ENCODE results near the gene AOC2. TPM values are rescaled to one million over a fixed set of nuclear protein-coding genes. Genes with fewer than 3 reads are reported as not detected.

AOC2 gene
- total and polyA plus RNA-seq, 2 of the 13 experiments (the other 11 are each of a cell fraction or from before 2014, with no cell fraction given) = 1.2 to 3.3 TPM

DNA sequence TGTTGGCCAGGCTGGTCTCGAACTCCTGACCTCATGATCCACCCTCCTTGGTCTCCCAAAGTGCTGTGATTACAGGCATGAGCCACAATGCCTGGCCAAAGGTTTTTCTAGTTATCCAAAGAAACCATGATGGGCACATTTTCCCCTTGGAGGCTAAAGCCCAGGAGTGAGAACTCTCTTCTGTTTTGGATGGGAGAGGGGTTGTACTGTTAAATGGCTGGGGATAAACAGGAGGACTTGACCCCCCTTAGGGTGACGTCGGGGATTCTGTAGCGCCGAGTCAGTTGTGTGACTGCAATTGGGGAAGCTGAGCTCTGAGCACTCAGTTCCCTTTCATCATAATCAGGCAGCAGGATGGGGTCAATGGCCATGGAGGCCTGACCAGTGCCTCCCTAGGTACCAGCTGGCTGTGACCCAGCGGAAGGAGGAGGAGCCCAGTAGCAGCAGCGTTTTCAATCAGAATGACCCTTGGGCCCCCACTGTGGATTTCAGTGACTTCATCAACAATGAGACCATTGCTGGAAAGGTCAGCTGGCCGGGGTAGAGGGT, 10.7 kb downstream of the AOC2 start (continued):
- TF ChIP-seq, protein P1, sequence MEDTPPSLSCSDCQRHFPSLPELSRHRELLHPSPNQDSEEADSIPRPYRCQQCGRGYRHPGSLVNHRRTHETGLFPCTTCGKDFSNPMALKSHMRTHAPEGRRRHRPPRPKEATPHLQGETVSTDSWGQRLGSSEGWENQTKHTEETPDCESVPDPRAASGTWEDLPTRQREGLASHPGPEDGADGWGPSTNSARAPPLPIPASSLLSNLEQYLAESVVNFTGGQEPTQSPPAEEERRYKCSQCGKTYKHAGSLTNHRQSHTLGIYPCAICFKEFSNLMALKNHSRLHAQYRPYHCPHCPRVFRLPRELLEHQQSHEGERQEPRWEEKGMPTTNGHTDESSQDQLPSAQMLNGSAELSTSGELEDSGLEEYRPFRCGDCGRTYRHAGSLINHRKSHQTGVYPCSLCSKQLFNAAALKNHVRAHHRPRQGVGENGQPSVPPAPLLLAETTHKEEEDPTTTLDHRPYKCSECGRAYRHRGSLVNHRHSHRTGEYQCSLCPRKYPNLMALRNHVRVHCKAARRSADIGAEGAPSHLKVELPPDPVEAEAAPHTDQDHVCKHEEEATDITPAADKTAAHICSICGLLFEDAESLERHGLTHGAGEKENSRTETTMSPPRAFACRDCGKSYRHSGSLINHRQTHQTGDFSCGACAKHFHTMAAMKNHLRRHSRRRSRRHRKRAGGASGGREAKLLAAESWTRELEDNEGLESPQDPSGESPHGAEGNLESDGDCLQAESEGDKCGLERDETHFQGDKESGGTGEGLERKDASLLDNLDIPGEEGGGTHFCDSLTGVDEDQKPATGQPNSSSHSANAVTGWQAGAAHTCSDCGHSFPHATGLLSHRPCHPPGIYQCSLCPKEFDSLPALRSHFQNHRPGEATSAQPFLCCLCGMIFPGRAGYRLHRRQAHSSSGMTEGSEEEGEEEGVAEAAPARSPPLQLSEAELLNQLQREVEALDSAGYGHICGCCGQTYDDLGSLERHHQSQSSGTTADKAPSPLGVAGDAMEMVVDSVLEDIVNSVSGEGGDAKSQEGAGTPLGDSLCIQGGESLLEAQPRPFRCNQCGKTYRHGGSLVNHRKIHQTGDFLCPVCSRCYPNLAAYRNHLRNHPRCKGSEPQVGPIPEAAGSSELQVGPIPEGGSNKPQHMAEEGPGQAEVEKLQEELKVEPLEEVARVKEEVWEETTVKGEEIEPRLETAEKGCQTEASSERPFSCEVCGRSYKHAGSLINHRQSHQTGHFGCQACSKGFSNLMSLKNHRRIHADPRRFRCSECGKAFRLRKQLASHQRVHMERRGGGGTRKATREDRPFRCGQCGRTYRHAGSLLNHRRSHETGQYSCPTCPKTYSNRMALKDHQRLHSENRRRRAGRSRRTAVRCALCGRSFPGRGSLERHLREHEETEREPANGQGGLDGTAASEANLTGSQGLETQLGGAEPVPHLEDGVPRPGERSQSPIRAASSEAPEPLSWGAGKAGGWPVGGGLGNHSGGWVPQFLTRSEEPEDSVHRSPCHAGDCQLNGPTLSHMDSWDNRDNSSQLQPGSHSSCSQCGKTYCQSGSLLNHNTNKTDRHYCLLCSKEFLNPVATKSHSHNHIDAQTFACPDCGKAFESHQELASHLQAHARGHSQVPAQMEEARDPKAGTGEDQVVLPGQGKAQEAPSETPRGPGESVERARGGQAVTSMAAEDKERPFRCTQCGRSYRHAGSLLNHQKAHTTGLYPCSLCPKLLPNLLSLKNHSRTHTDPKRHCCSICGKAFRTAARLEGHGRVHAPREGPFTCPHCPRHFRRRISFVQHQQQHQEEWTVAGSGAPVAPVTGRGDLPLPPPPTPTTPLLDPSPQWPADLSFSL (CRISPR knock-in tag; IDR thresholded peaks at IDR 0.05) = no peak; the same call in 1 of the 2 replicates
- TF ChIP-seq CBFB (CRISPR knock-in tag; IDR thresholded peaks at IDR 0.05) (no peak), MED1 (CRISPR knock-in tag; IDR thresholded peaks at IDR 0.05) (peak; percentile 72), ZNF780A (CRISPR knock-in tag; IDR thresholded peaks at IDR 0.05) (no peak), ZNF781 (CRISPR knock-in tag; IDR thresholded peaks at IDR 0.05; ENCODE audit: borderline replicate concordance, not compliant biosample characterization) (no peak), ZBTB20 (CRISPR knock-in tag; IDR thresholded peaks at IDR 0.05; ENCODE audit: borderline replicate concordance, low read depth) (peak; percentile 57; the same call in 1 of the 2 replicates), EP300 (IDR thresholded peaks at IDR 0.05; ENCODE audit: low read depth in 2 of 2, low read length in 2 of 2) (no peak), EP300 (CRISPR knock-in tag; IDR thresholded peaks at IDR 0.05; ENCODE audit: borderline replicate concordance) (no peak), SYNCRIP (IDR thresholded peaks at IDR 0.05; ENCODE audit: insufficient read depth, low read depth, low read length) (no peak), ZNF749 (CRISPR knock-in tag; IDR thresholded peaks at IDR 0.05; ENCODE audit: borderline replicate concordance) (no peak), POGZ (CRISPR knock-in tag; IDR thresholded peaks at IDR 0.05) (0 out of 2 replicates have a peak, but pooled peaks have one; percentile 62), ZNF737 (CRISPR knock-in tag; IDR thresholded peaks at IDR 0.05; ENCODE audit: borderline replicate concordance) (no peak), ZNF614 (CRISPR knock-in tag; IDR thresholded peaks at IDR 0.05; ENCODE audit: borderline replicate concordance) (no peak), PAX8 (CRISPR knock-in tag; IDR thresholded peaks at IDR 0.05; ENCODE audit: borderline replicate concordance) (no peak), EZH2 (conservative IDR thresholded peaks at IDR 0.05; ENCODE audit: low read depth, low read length) (no peak), EHMT2 (IDR thresholded peaks at IDR 0.05; ENCODE audit: borderline replicate concordance, low read depth, low read length) (no peak), SIN3A (IDR thresholded peaks at IDR 0.05; ENCODE audit: borderline replicate concordance, low read depth, low read length) (peak; percentile 81; the same call in 1 of the 2 replicates)
- TF ChIP-seq, protein P2, sequence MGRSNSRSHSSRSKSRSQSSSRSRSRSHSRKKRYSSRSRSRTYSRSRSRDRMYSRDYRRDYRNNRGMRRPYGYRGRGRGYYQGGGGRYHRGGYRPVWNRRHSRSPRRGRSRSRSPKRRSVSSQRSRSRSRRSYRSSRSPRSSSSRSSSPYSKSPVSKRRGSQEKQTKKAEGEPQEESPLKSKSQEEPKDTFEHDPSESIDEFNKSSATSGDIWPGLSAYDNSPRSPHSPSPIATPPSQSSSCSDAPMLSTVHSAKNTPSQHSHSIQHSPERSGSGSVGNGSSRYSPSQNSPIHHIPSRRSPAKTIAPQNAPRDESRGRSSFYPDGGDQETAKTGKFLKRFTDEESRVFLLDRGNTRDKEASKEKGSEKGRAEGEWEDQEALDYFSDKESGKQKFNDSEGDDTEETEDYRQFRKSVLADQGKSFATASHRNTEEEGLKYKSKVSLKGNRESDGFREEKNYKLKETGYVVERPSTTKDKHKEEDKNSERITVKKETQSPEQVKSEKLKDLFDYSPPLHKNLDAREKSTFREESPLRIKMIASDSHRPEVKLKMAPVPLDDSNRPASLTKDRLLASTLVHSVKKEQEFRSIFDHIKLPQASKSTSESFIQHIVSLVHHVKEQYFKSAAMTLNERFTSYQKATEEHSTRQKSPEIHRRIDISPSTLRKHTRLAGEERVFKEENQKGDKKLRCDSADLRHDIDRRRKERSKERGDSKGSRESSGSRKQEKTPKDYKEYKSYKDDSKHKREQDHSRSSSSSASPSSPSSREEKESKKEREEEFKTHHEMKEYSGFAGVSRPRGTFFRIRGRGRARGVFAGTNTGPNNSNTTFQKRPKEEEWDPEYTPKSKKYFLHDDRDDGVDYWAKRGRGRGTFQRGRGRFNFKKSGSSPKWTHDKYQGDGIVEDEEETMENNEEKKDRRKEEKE (IDR thresholded peaks at IDR 0.05) = no peak
- TF ChIP-seq, protein P3, sequence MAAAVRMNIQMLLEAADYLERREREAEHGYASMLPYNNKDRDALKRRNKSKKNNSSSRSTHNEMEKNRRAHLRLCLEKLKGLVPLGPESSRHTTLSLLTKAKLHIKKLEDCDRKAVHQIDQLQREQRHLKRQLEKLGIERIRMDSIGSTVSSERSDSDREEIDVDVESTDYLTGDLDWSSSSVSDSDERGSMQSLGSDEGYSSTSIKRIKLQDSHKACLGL (CRISPR knock-in tag; IDR thresholded peaks at IDR 0.05) = no peak
- TF ChIP-seq, protein P4, sequence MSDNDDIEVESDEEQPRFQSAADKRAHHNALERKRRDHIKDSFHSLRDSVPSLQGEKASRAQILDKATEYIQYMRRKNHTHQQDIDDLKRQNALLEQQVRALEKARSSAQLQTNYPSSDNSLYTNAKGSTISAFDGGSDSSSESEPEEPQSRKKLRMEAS (IDR thresholded peaks at IDR 0.05) = peak; percentile 44

Measured in HepG2 (cell line).